ENCODE measurements around the gene CYSTM1.

GRCh38 chr5:140208065-140208464 lies 33.1 kb downstream of the CYSTM1 start:
- no peak for TF ChIP-seq POU6F1 (CRISPR knock-in tag; IDR thresholded peaks at IDR 0.05; ENCODE audit: borderline replicate concordance, low read depth)
- TF ChIP-seq RARB (CRISPR knock-in tag; IDR thresholded peaks at IDR 0.05): no peak
